Duodenal mucosa (tissue), 2 donors: ENCODE data around the gene CSF2.

ENCODE experiments used
- H3K27ac ChIP-seq: one replicate; pipeline ENCODE4 v1.7.0; 2013; ENCODE audit warnings: low read depth, low read length
- H3K27me3 ChIP-seq, 2 donors: one replicate each; pipeline ENCODE4 v1.7.0; 2013; ENCODE audit warnings: low read length in 2 of 2, control low read depth in 1 of 2; ENCODE audit not compliant: insufficient read depth in 2 of 2, control insufficient read depth in 1 of 2
- H3K36me3 ChIP-seq, 2 donors: one replicate each; pipeline ENCODE4 v1.7.0; 2013; ENCODE audit warnings: low read length in 2 of 2, control low read depth in 1 of 2; ENCODE audit not compliant: insufficient read depth in 2 of 2, control insufficient read depth in 1 of 2
- H3K4me1 ChIP-seq, 2 donors: one replicate each; pipeline ENCODE4 v1.7.0; 2013; ENCODE audit warnings: low read length in 2 of 2, control low read depth in 1 of 2; ENCODE audit not compliant: insufficient read depth in 2 of 2, control insufficient read depth in 1 of 2
- H3K4me3 ChIP-seq, 2 donors: one replicate each; pipeline ENCODE4 v1.7.0; 2013; ENCODE audit warnings: low read length in 2 of 2, low read depth in 1 of 2
- H3K9ac ChIP-seq, 2 donors: one replicate each; pipeline ENCODE4 v1.7.0; 2013; ENCODE audit warnings: low read length in 2 of 2, low read depth in 1 of 2
- H3K9me3 ChIP-seq, 2 donors: one replicate each; pipeline ENCODE4 v1.7.0; 2013; ENCODE audit warnings: low read length in 2 of 2, control low read depth in 1 of 2; ENCODE audit not compliant: control insufficient read depth in 1 of 2

CSF2 gene

DNA sequence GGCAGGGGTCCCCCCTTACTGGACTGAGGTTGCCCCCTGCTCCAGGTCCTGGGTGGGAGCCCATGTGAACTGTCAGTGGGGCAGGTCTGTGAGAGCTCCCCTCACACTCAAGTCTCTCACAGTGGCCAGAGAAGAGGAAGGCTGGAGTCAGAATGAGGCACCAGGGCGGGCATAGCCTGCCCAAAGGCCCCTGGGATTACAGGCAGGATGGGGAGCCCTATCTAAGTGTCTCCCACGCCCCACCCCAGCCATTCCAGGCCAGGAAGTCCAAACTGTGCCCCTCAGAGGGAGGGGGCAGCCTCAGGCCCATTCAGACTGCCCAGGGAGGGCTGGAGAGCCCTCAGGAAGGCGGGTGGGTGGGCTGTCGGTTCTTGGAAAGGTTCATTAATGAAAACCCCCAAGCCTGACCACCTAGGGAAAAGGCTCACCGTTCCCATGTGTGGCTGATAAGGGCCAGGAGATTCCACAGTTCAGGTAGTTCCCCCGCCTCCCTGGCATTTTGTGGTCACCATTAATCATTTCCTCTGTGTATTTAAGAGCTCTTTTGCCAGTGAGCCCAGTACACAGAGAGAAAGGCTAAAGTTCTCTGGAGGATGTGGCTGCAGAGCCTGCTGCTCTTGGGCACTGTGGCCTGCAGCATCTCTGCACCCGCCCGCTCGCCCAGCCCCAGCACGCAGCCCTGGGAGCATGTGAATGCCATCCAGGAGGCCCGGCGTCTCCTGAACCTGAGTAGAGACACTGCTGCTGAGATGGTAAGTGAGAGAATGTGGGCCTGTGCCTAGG, at the start of gene CSF2:
Gene CSF2, plus strand, starts transcription at position 559 of the 783 bp plus-strand sequence. Its CDS starts 35 bp downstream, at position 594.
- H3K36me3 ChIP-seq: no peaks in the 10 kb centered on the region
- H3K4me3 ChIP-seq: no peak within 1 kb of the TSS
- H3K27ac ChIP-seq: no peak within 1 kb of the TSS
- peaks cover 14 to 21% of the 10 kb centered on the region in 2 donors for H3K4me1 ChIP-seq
- no peaks in the 10 kb centered on the region for H3K9me3 ChIP-seq
- H3K9ac ChIP-seq: no peak within 1 kb of the TSS
- H3K27me3 ChIP-seq: no peaks in the 10 kb centered on the region

- H3K9ac ChIP-seq: no peak overlapping the region
- H3K4me3 ChIP-seq: no peak overlapping the region
- H3K9me3 ChIP-seq: no peaks in the 10 kb centered on the region
- no peak overlapping the region for H3K27ac ChIP-seq
- peaks cover 9 to 12% of the 10 kb centered on the region in 2 donors for H3K4me1 ChIP-seq
- H3K36me3 ChIP-seq: no peaks in the 10 kb centered on the region
- H3K27me3 ChIP-seq: peaks cover 2 to 11% of the 10 kb centered on the region in 2 donors
Measured at GRCh38 chr5:132024117-132024435, 49.5 kb upstream of the CSF2 start.

GRCh38 chr5:132024789-132025402, 48.7 kb upstream of the CSF2 start:
- H3K36me3 ChIP-seq: no peaks in the 10 kb centered on the region
- H3K9ac ChIP-seq: no peak overlapping the region
- H3K27me3 ChIP-seq: peaks cover 2 to 8% of the 10 kb centered on the region in 2 donors
- H3K4me1 ChIP-seq: peaks cover 7 to 10% of the 10 kb centered on the region in 2 donors
- H3K27ac ChIP-seq: no peak overlapping the region
- no peak overlapping the region for H3K4me3 ChIP-seq
- H3K9me3 ChIP-seq: no peaks in the 10 kb centered on the region

GRCh38 chr5:132025403-132025971, 48.1 kb upstream of the CSF2 start:
- Histone ChIP-seq H3K27ac (no peak overlapping the region), H3K9ac (no peak overlapping the region), H3K4me3 (no peak overlapping the region), H3K36me3 (no peaks in the 10 kb centered on the region), H3K27me3 (peaks cover 2 to 8% of the 10 kb centered on the region in 2 donors), H3K9me3 (no peaks in the 10 kb centered on the region), H3K4me1 (peaks cover 11 to 16% of the 10 kb centered on the region in 2 donors)

GRCh38 chr5:132026516-132027008, 47.0 kb upstream of the CSF2 start:
- Histone ChIP-seq H3K9me3 (no peaks in the 10 kb centered on the region), H3K36me3 (no peaks in the 10 kb centered on the region), H3K27me3 (peaks cover 2 to 8% of the 10 kb centered on the region in 2 donors), H3K4me3 (no peak overlapping the region), H3K4me1 (peaks cover 14 to 26% of the 10 kb centered on the region in 2 donors), H3K9ac (no peak overlapping the region), H3K27ac (no peak overlapping the region)

DNA sequence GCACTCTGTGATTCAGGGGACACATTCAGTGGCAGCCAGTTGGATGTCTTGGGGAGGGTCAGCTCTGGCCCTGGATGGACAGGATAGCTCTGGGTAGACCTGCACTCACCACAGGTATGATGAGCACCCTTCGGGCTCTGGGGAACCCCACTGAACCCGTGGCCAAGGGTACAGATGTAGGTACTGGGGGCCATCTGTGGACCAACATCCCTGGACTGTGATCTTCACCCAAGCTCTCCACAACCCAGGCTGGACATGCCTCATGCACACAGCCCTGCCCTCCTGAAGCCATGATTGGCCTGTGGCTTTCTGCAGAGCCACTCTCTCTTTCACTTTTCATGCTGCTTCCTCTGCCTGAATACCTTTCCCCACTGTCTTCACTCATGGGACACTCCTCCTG, 46.6 kb upstream of the CSF2 start:
- H3K9ac ChIP-seq: no peak overlapping the region
- no peak overlapping the region for H3K27ac ChIP-seq
- H3K27me3 ChIP-seq: peaks cover 2 to 8% of the 10 kb centered on the region in 2 donors
- peaks cover 19 to 31% of the 10 kb centered on the region in 2 donors for H3K4me1 ChIP-seq
- no peaks in the 10 kb centered on the region for H3K36me3 ChIP-seq
- H3K4me3 ChIP-seq: no peak overlapping the region
- no peaks in the 10 kb centered on the region for H3K9me3 ChIP-seq

- H3K4me3 ChIP-seq: no peak overlapping the region
- H3K9me3 ChIP-seq: peaks cover 0 to 4% of the 10 kb centered on the region in 2 donors
- no peaks in the 10 kb centered on the region for H3K36me3 ChIP-seq
- peaks cover 19 to 31% of the 10 kb centered on the region in 2 donors for H3K4me1 ChIP-seq
- H3K27ac ChIP-seq: no peak overlapping the region
- no peaks in the 10 kb centered on the region for H3K27me3 ChIP-seq
- no peak overlapping the region for H3K9ac ChIP-seq
Measured at GRCh38 chr5:132029609-132030330, 43.8 kb upstream of the CSF2 start.

DNA sequence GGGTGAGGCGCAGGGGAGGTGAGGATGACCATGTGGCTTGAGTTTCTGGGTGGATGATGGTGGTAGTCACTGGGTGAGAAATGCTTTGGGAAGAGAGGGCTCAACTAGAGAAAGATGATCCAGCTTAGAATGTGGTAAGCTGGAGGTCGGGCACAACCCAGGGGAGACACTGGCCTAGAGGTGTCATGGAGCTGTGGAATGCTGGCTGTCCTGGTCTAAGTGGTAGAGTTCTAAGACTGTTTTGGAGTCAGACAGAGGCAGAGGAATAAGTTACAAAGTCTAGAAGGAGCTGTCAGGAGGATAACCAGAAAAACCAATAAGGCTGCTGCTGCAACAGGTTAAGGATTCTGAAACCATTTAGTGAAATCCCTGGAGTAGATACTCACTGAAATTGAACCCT, 43.0 kb upstream of the CSF2 start:
- H3K9ac ChIP-seq: no peak overlapping the region
- H3K4me1 ChIP-seq: peaks cover 19 to 31% of the 10 kb centered on the region in 2 donors
- H3K4me3 ChIP-seq: no peak overlapping the region
- H3K36me3 ChIP-seq: no peaks in the 10 kb centered on the region
- H3K9me3 ChIP-seq: peaks cover 0 to 4% of the 10 kb centered on the region in 2 donors
- H3K27me3 ChIP-seq: no peaks in the 10 kb centered on the region
- H3K27ac ChIP-seq: no peak overlapping the region

- no peaks in the 10 kb centered on the region for H3K36me3 ChIP-seq
- no peaks in the 10 kb centered on the region for H3K27me3 ChIP-seq
- no peak overlapping the region for H3K4me3 ChIP-seq
- no peak overlapping the region for H3K9ac ChIP-seq
- H3K27ac ChIP-seq: no peak overlapping the region
- H3K4me1 ChIP-seq: peaks cover 19 to 28% of the 10 kb centered on the region in 2 donors
- peaks cover 0 to 4% of the 10 kb centered on the region in 2 donors for H3K9me3 ChIP-seq
Measured at GRCh38 chr5:132032196-132032595, 41.4 kb upstream of the CSF2 start.
